Glomerular visceral epithelial cell (primary cell): ENCODE data around the gene PCLO.

Experiments used
- DNase-seq: peaks from one replicate; pipeline ENCODE4 v3.0.0-alpha.2; 2016; ENCODE audit errors: extremely low spot score

PCLO gene, protein sequence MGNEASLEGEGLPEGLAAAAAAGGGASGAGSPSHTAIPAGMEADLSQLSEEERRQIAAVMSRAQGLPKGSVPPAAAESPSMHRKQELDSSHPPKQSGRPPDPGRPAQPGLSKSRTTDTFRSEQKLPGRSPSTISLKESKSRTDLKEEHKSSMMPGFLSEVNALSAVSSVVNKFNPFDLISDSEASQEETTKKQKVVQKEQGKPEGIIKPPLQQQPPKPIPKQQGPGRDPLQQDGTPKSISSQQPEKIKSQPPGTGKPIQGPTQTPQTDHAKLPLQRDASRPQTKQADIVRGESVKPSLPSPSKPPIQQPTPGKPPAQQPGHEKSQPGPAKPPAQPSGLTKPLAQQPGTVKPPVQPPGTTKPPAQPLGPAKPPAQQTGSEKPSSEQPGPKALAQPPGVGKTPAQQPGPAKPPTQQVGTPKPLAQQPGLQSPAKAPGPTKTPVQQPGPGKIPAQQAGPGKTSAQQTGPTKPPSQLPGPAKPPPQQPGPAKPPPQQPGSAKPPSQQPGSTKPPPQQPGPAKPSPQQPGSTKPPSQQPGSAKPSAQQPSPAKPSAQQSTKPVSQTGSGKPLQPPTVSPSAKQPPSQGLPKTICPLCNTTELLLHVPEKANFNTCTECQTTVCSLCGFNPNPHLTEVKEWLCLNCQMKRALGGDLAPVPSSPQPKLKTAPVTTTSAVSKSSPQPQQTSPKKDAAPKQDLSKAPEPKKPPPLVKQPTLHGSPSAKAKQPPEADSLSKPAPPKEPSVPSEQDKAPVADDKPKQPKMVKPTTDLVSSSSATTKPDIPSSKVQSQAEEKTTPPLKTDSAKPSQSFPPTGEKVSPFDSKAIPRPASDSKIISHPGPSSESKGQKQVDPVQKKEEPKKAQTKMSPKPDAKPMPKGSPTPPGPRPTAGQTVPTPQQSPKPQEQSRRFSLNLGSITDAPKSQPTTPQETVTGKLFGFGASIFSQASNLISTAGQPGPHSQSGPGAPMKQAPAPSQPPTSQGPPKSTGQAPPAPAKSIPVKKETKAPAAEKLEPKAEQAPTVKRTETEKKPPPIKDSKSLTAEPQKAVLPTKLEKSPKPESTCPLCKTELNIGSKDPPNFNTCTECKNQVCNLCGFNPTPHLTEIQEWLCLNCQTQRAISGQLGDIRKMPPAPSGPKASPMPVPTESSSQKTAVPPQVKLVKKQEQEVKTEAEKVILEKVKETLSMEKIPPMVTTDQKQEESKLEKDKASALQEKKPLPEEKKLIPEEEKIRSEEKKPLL (N-terminal part only)

DNA sequence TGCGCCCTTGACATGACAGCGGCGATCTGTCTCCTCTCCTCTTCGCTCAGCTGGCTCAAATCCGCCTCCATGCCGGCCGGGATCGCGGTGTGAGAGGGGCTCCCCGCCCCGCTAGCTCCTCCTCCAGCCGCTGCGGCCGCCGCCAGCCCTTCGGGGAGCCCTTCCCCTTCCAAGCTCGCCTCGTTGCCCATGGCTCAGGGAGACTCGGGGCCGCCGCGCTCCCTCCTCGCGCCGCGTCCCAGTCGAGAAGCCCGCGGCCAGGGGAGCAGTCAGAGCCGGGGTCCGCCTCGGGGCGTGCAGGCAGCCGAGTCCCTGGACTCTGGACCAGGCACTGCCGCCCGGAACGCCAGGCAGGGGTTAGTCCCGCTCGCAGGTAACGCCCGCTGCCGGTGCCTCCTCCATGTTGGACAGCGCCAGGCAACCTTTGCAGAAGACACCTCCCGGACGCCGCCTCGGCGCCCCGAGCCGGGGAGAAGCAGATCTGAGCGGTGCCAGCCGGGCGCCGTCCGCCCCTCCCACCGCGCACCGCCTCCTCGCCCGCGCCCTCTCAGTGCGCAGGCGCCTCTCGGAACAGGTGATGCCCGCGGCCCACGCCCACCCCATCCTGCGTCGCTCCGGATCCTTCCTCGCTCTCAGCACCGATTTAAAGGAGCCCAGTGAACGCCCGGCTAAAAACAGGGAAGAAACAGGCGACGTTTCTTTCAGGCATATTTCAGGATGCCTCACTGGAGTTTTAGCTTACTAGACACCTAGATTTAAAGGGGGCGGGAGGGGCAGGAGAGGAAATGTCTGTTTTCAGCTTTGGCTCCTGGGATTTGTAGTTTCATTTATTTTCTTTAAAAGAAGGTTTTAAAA is at the start of gene PCLO:
TSS of gene PCLO (minus strand) at position 483 of the 855 bp plus-strand sequence. CDS start at position 191, 292 bp downstream.
- DNase-seq = peak; percentile 94

DNA sequence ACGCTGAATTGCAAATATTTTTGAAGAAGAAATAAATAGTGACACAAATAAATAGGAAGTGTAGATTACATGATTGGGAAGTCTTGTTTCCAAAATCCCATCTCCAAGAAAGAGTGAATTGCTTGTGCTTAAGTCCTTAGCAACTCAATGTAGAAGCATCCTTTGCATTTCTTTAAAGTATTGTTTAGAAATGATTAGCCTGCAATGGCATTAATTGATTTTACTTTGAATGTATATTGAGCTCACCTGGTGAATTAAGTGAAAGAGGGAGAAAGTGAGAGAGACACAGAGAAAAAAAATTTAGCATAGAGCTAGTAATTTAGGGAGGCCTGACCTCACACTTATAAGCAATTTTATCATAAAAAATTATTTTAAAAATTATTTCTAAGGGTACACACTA is 49.0 kb upstream of the PCLO start:
- DNase-seq = no peak

DNA sequence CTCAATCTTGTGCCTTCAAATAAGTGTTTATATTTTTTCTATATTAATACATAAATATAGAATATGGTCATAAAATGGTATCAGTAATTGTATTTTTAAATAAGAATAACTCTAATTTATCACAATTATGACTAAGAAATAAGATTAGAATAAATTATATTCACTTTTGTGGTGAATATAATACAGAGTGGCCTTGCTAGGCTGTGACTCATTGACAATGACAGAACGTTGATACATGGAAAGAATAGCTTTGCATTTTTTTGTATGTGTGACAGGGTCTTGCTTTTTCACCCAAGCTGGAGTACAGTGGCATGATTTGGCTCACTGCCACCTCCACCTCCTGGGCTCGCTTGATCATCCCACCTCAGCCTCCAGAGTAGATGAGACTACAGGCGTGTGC is 47.8 kb upstream of the PCLO start:
- no peak for DNase-seq

DNA sequence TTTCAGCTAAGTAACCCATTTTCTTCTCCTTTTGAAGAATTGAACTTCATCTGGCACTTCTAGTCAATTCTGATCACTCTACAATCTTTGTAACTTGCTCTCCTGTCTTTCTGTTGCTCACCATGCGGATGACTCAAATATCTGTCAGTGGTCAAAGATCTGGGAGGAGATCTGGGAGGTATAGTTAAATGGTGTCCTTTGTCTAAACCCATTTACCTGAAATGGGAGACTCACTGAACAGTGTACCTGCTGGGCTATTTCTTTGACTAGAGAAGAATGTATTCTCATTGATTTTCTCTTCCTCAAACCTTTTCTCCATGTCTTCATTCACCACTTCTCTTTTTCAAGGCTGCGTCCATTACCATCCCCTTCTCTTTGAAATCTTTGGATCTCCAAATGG is 42.0 kb upstream of the PCLO start:
- DNase-seq = no peak

DNA sequence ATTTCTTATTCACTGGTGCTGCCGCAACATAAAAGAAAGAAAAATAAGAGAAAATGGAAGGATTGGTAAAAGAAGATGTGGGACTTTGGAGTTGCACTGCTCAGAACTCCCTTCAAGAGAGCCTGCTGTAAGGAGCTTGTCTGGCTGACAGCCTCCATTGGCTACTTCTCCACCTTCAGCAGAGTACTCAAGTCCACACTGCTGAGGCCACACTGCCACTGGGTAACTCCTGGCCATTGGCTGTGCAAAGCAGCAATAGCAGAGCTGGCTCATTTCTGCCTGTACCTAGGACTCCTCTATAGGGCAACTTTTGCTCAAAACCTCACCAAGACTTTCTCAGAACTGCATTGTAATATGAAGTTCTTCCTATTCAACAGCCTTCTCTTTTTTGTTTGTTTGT is 38.7 kb upstream of the PCLO start:
- DNase-seq = no peak

DNA sequence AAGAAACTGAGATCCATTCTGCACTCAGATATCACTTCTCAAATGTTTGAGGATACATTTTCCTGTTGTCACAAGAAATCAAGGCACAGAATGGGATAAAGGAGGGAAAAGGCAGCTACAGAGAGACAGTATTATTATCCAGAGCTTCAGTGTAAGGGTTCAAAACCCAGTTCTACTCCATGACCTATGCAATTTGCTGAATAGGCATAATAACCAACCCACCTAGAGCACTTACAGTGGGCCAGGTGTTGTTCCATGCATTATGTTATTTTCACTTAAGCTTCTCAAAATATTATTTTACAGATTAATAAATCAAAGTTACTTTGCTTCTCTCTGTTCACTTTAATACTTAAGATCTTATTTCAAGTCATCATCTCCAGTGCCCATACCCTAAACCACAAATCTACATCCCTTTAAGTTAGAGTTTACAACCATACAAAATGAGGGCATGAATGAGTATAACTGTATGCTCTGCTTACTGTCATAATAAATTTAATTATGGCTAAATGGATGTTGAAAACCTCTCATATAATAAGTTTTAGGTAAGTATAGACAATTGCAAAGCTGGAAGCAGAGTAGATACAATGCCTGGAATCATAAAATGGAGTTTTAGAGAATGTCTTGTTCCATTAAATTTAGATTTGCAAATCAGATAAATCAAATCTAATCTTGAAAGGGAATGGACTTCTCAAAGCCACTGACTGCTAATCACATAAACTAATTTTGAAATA is 28.1 kb upstream of the PCLO start:
- DNase-seq = no peak

DNA sequence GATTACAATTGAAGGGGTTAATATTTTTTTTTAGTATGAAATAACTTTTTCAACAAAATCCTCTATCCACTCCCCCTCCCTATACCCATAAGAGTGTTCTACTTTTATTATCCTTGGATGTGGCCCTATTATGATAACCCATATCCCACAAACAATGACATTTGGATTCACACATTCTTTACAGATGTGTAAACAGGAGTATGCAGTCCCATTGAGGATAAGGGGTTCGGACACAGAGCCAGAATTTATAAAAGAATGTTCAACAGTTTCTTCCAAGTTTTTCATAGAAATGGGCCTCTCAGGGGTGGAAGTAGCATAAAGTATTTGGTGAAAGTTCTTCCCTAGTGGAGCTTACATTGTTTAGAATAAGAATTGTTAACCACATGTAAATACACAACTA is 16.1 kb upstream of the PCLO start:
- no peak for DNase-seq

DNA sequence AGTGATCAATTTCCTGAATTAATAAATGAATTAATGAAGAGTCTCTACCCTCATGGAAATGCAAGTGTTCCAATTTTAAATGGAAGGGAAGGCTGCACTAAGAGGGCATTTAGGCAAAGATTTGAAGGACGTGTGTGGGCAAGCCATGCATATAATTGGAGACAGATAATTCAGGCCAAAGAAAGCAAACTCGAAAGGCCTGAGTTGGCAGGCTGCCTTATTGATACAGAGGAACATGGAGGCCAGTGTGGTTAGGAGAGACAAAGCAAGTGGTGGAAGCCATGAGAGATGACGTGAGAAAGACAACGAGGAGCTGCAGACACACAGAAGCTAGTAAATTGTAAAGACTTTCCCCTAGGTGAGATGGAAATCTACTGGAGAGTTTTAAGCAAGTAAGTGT is 15.4 kb upstream of the PCLO start:
- DNase-seq = no peak

DNA sequence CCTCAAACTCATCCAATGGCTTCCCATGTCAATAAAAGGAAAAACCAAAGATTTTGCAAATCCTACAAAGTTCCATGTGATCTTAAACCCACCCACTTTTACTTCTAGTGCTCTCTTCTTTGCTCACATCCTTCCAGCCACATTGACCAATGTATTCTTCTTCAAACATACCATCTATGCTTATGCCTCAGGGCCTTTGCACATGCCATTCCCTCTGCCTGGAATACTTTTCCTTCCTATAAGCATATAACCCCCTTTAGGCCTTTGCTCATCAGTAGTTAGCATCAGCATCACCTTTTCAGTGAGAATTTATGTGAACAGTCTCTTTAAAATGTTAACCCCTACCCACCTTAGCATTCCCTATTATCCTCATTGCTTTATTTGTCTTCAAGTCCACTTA is 11.0 kb upstream of the PCLO start:
- no peak for DNase-seq

DNA sequence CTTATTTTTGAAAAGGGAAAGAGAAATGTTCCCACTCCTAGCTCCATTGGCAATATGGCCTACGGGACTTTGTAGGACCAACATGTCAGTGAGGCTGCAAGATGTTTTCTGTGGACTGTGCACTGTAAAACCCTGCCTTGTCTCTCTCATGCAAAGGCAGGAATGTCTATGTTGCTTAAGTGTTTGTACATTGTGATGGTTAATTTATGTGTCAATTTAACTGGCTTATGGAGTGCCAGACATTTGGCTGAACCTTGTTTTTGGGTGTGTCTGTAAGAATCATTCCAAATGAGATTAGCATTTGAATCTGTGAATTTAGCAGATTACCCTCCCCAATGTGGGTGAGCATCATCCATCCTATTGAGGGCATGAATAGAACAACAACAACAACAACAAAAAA is 4.1 kb upstream of the PCLO start:
- no peak for DNase-seq

DNA sequence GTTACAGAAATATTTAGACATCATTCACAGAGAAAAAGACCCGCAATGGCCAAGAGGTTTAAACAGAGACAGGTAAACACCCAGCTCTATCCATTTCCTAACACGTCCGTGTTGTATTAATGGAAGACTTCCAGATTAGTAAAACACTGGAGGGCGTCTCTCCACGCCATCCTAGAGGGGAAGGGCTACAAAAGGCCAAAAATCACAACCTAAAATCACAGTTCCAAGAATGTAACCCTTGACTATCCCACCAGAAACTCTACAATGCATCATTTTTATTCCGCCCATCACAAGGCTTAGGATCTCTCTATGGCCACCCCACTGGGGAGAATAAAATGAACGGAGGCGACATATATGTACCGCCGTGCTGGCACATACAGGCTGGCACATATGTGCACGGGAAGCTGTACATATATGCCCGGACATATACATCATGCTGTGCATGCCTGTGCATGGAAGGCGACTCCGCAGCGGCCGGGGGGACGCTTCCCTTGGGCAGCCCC is 734 bp downstream of the PCLO start:
- DNase-seq = no peak

DNA sequence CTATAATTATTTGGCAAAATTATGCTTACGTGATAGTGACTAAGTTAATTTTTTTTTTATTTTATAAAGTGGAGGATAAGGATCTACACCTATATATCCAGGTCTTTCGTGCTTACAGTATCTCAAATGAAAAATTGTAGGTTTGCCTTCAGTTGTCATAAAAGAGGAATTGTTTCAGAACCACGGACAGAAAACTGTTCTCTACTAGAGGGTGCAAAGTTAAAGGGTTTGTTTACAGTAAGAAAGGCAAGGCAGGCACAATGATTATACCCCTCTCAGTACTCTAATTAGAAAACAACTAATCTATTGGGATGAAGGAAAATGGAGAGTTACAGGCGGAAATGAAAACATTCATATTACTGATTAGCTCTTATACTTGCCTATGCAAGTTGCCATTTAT is 1.5 kb downstream of the PCLO start:
- DNase-seq = no peak

DNA sequence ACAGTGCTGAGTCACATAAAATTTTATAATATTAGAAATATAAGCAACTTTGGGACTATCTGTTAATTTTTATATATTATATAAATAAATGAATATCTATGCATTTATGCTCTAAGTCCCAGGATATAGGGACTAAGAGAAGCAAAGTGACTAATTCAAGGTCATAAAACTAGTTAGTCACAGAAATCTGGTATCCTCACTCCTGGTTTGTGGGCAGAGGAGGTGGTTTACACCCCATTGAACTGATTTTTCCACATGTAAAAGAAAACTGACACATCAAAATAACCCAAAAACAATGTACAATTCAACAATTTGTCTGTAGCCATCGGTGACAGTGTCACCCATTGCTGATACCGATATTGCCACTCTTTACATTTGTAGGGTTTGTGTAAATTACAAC is 3.0 kb downstream of the PCLO start:
- peak; percentile 16 for DNase-seq

DNA sequence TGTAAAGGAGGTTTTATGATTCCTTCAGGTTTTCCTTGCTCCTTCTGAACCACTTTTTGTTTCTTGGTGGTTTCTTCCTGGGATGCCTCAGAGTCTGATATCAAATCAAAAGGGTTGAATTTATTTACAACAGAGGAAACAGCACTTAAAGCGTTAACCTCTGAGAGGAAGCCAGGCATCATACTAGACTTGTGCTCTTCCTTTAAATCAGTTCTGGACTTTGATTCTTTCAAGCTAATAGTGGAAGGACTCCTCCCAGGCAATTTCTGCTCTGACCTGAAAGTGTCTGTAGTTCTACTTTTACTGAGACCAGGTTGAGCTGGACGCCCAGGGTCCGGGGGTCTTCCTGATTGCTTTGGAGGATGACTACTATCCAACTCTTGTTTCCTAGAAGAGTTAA is 6.7 kb downstream of the PCLO start:
- DNase-seq = no peak

DNA sequence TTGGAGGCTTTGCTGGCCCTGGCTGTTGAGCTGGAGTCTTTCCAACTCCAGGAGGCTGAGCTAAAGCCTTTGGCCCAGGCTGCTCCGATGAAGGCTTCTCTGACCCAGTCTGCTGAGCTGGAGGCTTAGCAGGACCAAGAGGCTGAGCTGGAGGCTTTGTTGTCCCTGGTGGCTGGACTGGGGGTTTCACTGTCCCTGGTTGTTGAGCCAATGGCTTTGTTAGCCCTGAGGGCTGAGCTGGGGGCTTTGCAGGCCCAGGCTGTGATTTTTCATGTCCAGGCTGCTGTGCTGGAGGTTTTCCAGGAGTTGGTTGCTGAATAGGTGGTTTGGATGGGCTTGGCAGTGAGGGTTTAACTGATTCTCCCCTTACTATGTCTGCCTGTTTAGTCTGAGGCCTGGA is 7.3 kb downstream of the PCLO start:
- DNase-seq = no peak

DNA sequence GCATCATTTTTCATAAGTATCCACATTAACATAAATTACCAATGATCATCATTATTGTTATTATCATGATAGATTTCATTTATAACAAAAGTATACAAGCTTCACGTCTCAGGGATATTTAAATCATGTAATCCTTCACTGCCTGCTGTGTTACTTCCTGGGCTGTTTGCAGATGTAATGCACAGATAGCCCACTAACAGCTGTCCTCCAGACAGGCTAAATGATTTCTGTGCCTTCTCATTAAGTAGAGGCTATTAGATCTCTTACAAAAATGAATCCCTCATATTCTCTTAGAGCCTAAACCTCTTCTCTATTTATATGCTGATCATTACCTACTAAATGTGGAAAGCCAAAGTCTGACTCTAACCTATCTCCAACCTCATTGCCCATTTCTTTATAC is 9.3 kb downstream of the PCLO start:
- no peak for DNase-seq

DNA sequence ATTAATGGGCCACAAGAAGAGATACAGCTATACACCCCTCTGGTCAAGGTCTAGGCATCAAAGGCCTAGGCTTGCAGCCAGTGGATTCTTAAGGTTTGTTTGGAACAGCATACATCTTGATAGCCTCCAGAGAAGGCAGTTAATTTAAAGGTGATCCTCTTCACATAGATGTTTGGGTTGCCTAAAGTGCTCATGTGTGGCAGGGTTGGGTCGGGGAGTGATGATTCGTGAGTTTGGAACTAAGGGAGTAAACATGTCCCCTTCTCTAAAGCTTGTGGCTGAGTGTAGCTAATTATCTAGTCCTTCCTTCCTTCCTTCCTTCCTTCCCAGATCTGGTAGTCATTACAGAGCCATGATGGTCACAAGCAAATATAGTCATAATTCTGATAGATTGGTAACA is 12.4 kb downstream of the PCLO start:
- no peak for DNase-seq

DNA sequence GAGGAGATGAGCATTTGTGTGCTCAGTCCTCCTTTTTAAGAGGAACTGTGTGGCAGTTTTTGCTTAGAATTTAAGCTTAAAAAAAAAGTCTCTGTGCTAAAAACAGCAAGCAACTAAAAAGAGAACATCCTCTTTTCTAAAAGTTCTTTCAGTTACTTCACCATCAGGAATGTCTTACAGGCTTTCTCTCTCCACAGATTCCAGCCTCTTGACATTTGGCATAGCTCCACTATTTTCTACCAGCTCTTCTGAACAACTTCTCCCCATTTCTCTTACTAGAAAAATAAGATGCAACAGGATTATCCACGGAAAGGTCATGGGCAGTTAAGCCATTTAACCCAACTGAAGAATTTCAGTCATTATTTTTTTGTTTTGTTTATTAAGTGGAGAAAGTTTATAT is 13.2 kb downstream of the PCLO start:
- DNase-seq = no peak

DNA sequence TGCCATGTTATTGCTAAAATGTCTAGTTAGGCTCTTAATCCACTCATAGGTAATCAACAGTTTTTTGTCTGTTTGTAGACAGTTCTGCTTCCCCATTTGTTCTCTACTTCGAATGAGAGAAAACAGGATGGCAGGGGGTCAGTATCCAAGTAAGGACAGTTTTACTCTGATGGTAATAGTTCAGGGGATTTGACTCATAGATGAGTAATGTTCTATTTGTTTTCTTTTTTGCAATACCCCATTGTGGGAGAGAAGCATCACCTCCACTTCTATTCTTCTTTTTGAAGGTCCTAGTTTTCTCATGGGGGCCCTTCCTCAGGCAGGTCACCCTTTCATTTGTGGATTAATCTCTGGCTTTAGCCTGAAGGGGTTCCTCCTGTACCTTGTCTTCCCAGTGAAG is 13.9 kb downstream of the PCLO start:
- DNase-seq = peak; percentile 7

DNA sequence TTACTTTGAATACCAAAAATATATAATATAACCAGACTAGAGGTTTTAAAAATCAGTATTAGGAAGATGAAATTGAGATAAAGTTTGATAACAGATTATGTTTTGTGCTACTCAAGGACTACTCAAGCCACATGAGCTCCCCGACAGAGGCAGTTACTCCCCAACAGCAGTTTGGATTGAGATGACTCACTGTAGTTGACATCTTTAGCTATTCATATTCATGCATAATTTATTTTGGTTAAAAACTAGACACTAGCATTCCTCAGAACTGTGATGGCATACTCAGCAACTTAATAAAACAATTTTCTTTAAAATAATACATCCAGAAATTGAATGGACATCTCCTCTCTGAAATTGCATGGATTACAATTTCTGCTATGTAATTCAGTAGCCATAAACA is 19.6 kb downstream of the PCLO start:
- no peak for DNase-seq

DNA sequence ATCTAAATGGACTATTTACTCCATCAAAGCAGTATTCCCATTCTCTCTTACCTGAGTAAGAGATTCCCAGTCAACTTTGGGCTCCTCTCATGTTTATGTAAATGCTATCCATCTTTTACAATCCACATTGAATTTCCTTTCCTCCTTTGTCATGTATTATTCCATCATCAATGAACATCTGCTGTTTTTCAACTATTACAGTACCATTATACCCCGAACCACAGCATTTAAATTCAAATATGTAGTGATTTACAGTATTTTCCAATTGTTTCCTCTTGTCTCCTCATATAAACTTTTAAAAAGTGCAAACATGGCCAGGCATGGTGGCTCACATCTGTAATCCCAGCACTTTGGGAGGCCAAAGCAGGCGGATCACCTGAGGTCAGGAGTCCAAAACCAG is 20.3 kb downstream of the PCLO start:
- DNase-seq = no peak
